NCI-H128 (cell line): ENCODE results near the gene CEP164.
A peak's percentile ranks its signal among the peaks of the same experiment; 100 is the strongest.

ENCODE experiments used
- DNase-seq: peaks from one replicate; lab custom pipeline; 2025; ENCODE audit not compliant: unreplicated experiment; lab: John Stamatoyannopoulos, UW

Gene CEP164

GRCh38 chr11:117417856-117418255 lies 90.2 kb downstream of the CEP164 start:
- DNase-seq, result no peak

- DNase-seq, result no peak
Measured at GRCh38 chr11:117418737-117419481, 91.3 kb downstream of the CEP164 start.

- DNase-seq, result no peak
Measured at GRCh38 chr11:117419482-117420142, 92.0 kb downstream of the CEP164 start.

GRCh38 chr11:117420143-117420485 lies 92.5 kb downstream of the CEP164 start:
- no peak for DNase-seq

- DNase-seq, result no peak
Measured at GRCh38 chr11:117420598-117420997, 92.9 kb downstream of the CEP164 start.

- no peak for DNase-seq
Measured at GRCh38 chr11:117421041-117421440, 93.4 kb downstream of the CEP164 start.

GRCh38 chr11:117421476-117421875 lies 93.8 kb downstream of the CEP164 start:
- DNase-seq, result no peak

- no peak for DNase-seq
Measured at GRCh38 chr11:117423046-117423575, 95.5 kb downstream of the CEP164 start.

- DNase-seq, result no peak
Measured at GRCh38 chr11:117424781-117425180, 97.1 kb downstream of the CEP164 start.

- no peak for DNase-seq
Measured at GRCh38 chr11:117425679-117426296, 98.1 kb downstream of the CEP164 start.

GRCh38 chr11:117426297-117426685 lies 98.6 kb downstream of the CEP164 start:
- DNase-seq, result peak; percentile 24

- no peak for DNase-seq
Measured at GRCh38 chr11:117426941-117427340, 99.3 kb downstream of the CEP164 start.

GRCh38 chr11:117427356-117427874 lies 99.8 kb downstream of the CEP164 start:
- DNase-seq, result no peak

GRCh38 chr11:117428186-117428855 lies 100.7 kb downstream of the CEP164 start:
- DNase-seq, result no peak

- DNase-seq, result no peak
Measured at GRCh38 chr11:117428856-117429229, 101.2 kb downstream of the CEP164 start.

GRCh38 chr11:117430293-117430955 lies 102.8 kb downstream of the CEP164 start:
- DNase-seq, result no peak

GRCh38 chr11:117431436-117431835 lies 103.8 kb downstream of the CEP164 start:
- no peak for DNase-seq

GRCh38 chr11:117433717-117434116 lies 106.1 kb downstream of the CEP164 start:
- DNase-seq, result no peak

- no peak for DNase-seq
Measured at GRCh38 chr11:117434481-117434880, 106.8 kb downstream of the CEP164 start.

GRCh38 chr11:117435326-117435725 lies 107.7 kb downstream of the CEP164 start:
- no peak for DNase-seq
